GM21360 (cell line): ENCODE measurements around the gene OR2H1.
"Not testable (repeated sequence)": the region's sequence is repeated elsewhere in the genome, so short reads cannot be mapped to it uniquely, and the experiment has no call there.

ENCODE experiments used
- ATAC-seq: cut with Tn5 transposase; IDR thresholded peaks from one replicate; pipeline ENCODE4 v1.9.1; 2021; ENCODE audit warnings: mild to moderate bottlenecking, moderate library complexity; ENCODE audit not compliant: unreplicated experiment

Gene OR2H1

GRCh38 chr6:29456971-29457370 lies at the start of gene OR2H1, which contains the start of gene OR11A1:
Gene OR2H1 (plus strand): TSS chr6:29457155. CDS start chr6:29461770, 4,615 bp downstream.
Gene OR11A1 (minus strand): TSS chr6:29457071. CDS start chr6:29427641, 29,430 bp downstream.
- ATAC-seq, result no peak

GRCh38 chr6:29414588-29414987 lies 42.4 kb upstream of the OR2H1 start, which contains the start of gene OR12D1:
Gene OR12D1 (plus strand): TSS chr6:29414928.
- no peak for ATAC-seq

DNA sequence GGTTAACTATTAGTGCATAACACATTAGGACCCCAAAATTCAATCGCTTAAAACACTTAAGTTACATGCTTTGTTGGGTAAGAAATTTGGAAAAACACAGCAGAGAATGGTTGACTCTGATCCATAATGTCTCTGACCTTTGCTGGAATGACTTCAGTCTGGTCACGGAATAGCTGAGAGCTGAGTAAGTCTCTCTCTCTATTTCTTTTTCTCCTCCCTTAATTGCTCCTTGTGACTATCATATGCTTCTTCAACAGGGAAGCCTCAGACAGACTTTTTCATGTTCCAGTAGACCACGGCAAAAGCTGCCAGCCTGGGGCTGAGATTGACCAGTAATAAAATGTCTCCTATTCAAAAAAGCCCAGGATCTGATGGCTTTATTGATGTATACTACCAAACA lies 37.4 kb upstream of the OR2H1 start:
- no peak for ATAC-seq

- no peak for ATAC-seq
Measured at GRCh38 chr6:29424168-29424567, 32.8 kb upstream of the OR2H1 start.

DNA sequence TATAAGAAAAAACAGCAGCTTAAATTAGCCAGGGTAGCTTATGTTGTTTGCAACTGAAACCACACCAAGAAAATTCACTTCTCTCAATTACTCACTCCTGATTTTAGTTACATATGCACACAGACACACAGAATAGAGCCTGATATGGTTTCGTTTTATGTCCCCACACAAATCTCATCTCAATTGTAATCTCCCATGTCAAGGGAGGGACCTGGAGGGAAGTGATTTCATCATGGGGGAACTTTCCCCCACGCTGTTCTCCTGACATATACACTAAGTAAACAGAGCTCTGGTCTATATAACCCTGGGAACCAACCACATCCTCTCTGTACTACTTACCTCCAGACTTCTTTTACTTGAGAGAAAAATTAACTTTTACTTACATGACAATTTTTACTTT lies 32.4 kb upstream of the OR2H1 start:
- ATAC-seq, result no peak

DNA sequence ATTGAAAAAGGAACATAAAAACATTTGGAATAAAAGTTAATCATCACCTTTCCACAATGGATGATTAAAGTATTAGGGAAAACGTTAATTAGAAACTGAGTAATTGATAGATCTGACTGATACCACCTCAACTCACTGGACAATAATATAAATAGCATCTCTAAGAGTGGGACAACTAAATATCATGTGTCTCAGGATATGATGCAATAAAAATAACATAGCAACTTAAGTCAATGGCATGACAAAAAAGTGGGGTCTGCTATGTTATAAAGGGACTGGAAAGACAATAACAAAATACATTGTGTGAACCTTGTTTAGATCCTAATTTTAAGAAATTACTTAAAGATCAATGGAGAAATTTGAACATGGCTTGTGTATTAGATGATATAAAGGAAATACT lies 31.9 kb upstream of the OR2H1 start:
- no peak for ATAC-seq

DNA sequence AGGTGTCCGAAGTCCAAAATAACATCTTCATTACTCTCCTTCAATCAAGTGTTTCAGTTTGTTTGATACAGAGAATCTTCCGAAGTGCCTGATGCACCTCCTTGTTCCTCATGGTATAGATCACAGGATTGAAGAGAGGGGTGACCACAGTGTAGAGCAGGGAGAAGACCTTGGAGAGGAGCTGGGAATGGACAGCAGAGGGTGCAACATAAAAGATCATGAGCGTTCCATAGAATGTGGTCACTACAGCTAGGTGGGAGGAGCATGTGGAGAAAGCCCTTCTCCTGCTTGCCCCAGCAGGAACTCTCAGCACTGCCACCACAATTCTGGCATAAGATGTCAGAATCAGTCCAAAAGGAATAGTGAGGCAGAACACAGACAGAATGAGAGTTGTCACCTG lies 30.3 kb upstream of the OR2H1 start:
- ATAC-seq, result no peak

DNA sequence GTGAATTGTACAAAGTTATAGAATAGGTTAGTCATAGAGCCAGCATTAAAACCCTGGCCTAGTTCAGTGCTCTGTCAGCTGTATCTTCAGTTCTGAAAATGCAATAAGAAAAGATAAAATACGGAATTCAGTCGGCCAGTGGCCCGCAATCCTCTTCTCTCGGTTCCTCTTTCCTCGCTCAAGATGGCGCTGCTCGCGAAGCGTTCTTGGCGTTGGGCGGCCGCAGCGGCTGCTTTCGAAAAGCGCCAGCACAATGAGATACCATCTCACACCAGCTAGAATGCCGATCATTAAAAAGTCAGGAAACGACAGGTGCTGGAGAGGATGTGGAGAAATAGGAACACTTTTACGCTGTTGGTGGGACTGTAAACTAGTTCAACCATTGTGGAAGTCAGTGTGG lies 20.2 kb upstream of the OR2H1 start:
- not testable (repeated sequence) for ATAC-seq

DNA sequence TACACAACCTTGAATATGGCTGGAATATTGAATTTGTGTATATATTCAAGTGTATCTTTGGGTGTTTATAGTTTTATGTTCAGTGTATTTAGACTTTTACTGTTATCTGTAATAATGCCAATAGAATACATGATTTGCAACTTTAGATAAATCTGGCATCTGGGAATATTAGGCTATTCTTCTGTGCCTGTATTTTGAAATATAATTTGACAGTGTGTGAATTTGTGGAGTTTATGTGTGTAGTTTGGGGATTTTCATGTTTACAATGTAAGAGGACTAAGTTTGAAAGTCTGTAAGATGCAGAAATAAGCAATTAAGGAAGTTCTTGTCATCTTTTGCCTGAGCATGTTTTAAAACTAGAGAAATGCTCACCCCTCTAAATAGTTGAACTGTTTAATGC lies 17.9 kb upstream of the OR2H1 start, which contains the start of gene OR10C1:
Gene OR10C1 (plus strand): TSS at position 301 of the 400 bp plus-strand sequence. CDS start 710 bp downstream, outside the sequence.
- no peak for ATAC-seq

- no peak for ATAC-seq
Measured at GRCh38 chr6:29442719-29443118, 14.2 kb upstream of the OR2H1 start.

DNA sequence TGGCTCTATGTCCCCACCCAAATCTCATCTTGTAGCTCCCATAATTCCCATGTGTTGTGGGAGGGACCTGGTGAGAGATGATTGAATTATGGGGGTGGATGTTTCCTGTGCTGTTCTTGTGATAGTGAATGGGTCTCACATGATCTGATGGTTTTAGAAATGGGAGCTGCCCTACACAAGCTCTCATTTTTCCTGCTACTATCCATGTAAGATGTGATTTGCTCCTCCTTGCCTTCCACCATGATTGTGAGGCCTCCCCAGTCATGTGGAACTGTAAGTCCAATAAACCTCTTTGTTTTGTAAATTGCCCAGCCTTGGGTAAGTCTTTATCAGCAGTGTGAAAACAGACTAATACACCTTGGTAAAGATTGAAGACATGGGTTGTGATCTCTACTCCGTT lies 12.9 kb upstream of the OR2H1 start:
- ATAC-seq, result not testable (repeated sequence)

- no peak for ATAC-seq
Measured at GRCh38 chr6:29447670-29448069, 9.3 kb upstream of the OR2H1 start.

DNA sequence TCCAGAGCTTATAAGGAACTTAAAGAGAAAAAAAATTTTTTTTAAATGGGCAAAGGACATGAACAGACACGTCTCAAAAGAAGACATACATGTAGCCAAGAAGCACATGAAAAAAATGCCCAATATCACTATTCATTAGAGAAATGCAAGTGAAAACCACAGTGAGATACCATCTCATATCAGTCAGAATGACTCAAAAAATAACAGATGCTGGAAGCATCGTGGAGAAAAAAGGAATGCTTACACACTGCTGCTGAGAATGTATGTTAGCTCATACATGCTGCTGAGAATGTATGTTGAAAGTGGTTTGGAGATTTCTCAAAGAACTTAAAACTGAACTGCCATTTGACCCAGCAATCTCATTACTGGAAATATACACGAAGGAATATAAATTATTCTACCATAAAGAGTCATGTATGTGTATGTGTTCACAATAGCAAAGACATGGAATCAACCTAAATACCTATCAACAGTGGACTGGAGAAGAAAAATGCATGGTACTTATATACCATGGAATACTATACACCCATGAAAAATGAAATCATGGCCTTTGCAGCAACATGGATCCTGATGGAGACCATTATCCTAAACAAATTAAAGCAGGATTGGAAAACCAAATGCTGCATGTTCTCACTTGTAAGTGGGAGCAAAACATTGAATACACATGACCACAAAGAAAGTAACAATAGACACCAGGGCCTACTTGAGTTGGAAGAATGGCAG lies 5.3 kb upstream of the OR2H1 start:
- ATAC-seq, result no peak

- ATAC-seq, result no peak
Measured at GRCh38 chr6:29461021-29461814, 4.3 kb downstream of the OR2H1 start.

GRCh38 chr6:29462022-29462421 lies 5.1 kb downstream of the OR2H1 start:
- ATAC-seq, result no peak

GRCh38 chr6:29465279-29465678 lies 8.3 kb downstream of the OR2H1 start:
- no peak for ATAC-seq

- no peak for ATAC-seq
Measured at GRCh38 chr6:29465801-29466200, 8.8 kb downstream of the OR2H1 start.

- ATAC-seq, result no peak
Measured at GRCh38 chr6:29466241-29466640, 9.3 kb downstream of the OR2H1 start.

GRCh38 chr6:29474996-29475395 lies 18.0 kb downstream of the OR2H1 start:
- ATAC-seq, result no peak

GRCh38 chr6:29477923-29478450 lies 21.0 kb downstream of the OR2H1 start:
- ATAC-seq, result no peak

GRCh38 chr6:29478740-29479139 lies 21.8 kb downstream of the OR2H1 start:
- ATAC-seq, result no peak

GRCh38 chr6:29479560-29479959 lies 22.6 kb downstream of the OR2H1 start:
- no peak for ATAC-seq
